Uterus (tissue), 2 donors: ENCODE measurements around the gene PLSCR2.

ENCODE experiments used
- CTCF ChIP-seq, 4 experiments: fragments of 200-600 bp in 2 of 4; fragments of 450-650 bp in 2 of 4; sonication (generic) in 2 of 4; IDR thresholded peaks; one replicate each; pipeline ENCODE4 v1.5.1; 2016 to 2019; ENCODE audit warnings: antibody characterized with exemption in 4 of 4, mild to moderate bottlenecking in 2 of 4, moderate library complexity in 1 of 4
- POLR2A ChIP-seq, 2 donors: fragments of 450-650 bp; IDR thresholded peaks; one replicate each; pipeline ENCODE4 v1.6.1; 2016; ENCODE audit warnings: antibody characterized with exemption in 2 of 2, mild to moderate bottlenecking in 1 of 2, moderate library complexity in 1 of 2

GRCh38 chr3:146416366-146416765 is 53.0 kb downstream of the PLSCR2 start:
- no peak for TF ChIP-seq CTCF (IDR thresholded peaks at IDR 0.05)
- no peak for TF ChIP-seq POLR2A (IDR thresholded peaks at IDR 0.05)
